Measurements from ENCODE around the gene DCAF6.

The DCAF6 gene

DNA sequence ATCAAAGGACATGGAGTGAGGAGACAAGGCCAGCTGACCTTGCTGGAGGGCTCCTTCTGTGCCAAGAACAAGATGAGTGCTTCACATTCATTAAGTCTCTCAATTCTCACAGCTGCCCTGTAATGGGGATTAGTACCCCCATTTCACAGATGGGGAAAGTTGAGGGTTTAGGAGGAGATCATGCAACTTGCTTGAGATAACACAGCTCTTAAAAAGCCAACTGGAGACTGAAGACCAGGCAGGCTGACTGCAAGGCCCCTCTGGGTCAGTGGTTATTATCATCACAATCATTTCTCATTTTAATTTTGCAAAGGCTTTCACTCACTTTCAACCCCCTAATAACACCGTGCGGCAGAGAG lies 153.5 kb downstream of the DCAF6 start:
- TF ChIP-seq, protein P1, sequence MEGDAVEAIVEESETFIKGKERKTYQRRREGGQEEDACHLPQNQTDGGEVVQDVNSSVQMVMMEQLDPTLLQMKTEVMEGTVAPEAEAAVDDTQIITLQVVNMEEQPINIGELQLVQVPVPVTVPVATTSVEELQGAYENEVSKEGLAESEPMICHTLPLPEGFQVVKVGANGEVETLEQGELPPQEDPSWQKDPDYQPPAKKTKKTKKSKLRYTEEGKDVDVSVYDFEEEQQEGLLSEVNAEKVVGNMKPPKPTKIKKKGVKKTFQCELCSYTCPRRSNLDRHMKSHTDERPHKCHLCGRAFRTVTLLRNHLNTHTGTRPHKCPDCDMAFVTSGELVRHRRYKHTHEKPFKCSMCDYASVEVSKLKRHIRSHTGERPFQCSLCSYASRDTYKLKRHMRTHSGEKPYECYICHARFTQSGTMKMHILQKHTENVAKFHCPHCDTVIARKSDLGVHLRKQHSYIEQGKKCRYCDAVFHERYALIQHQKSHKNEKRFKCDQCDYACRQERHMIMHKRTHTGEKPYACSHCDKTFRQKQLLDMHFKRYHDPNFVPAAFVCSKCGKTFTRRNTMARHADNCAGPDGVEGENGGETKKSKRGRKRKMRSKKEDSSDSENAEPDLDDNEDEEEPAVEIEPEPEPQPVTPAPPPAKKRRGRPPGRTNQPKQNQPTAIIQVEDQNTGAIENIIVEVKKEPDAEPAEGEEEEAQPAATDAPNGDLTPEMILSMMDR (IDR thresholded peaks at IDR 0.05): no peak
- peaks cover under 1 to 2% of the 10 kb centered on the region in 2 experiments for H3K4me1 ChIP-seq (ENCODE audit: control insufficient read depth in 1 of 2, insufficient read depth in 1 of 2, low read depth in 1 of 2, low read length in 1 of 2)
- no peaks in the 10 kb centered on the region for H3K9me3 ChIP-seq
- no peaks in the 10 kb centered on the region for H3K36me3 ChIP-seq
- no peak overlapping the region for H3K27ac ChIP-seq
- H3K4me3 ChIP-seq (ENCODE audit: low read depth in 1 of 2, low read length in 1 of 2): no peak overlapping the region
- no peaks in the 10 kb centered on the region for H3K27me3 ChIP-seq

DNA sequence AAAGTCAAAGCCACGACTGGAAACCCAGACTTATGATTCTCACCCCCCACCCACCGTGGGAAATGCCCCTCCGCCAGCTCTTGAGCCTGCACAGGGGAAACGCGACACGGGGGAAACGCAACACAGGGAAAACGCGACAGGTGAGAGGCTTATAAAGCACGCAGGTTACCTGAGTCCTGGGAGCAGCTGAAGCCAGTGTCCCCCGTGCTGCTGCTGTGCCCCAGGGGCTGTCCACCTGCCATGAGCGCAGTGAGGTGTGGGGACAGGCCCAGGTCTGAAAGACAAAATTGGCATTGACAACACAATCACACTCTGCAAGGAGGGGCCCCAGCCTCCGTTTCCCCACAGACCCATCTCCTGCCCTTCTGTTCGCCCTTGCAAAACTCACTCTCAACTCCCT lies 153.9 kb downstream of the DCAF6 start:
- H3K27me3 ChIP-seq: no peaks in the 10 kb centered on the region
- H3K4me3 ChIP-seq (ENCODE audit: low read depth in 1 of 2, low read length in 1 of 2): no peak overlapping the region
- H3K4me1 ChIP-seq (ENCODE audit: control insufficient read depth in 1 of 2, insufficient read depth in 1 of 2, low read depth in 1 of 2, low read length in 1 of 2): no peaks in the 10 kb centered on the region
- no peak overlapping the region for H3K27ac ChIP-seq
- H3K9me3 ChIP-seq: no peaks in the 10 kb centered on the region
- TF ChIP-seq, protein P1 (IDR thresholded peaks at IDR 0.05): no peak
- no peaks in the 10 kb centered on the region for H3K36me3 ChIP-seq

DNA sequence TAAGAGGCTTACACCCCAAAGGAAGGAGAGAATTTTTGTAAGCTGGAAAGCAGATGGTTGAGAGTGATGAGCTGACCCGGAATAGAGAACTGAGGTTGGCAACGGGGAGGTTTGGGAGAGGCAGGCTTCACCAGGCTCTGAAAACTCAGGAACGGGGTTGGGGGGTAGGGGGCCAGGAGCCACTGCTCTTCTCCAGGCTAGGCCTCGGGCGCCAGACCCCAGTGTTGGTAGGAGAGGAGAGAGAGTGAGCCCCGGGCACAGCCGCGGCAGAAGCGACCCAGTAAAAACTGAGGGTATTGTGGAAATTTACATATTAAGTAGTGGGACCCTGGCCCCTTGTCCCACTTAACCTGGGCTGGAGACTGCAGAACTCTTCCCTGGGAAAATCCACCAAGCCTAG lies 154.6 kb downstream of the DCAF6 start:
- Histone ChIP-seq H3K9me3 (no peaks in the 10 kb centered on the region), H3K4me3 (ENCODE audit: low read depth in 1 of 2, low read length in 1 of 2) (no peak overlapping the region), H3K27ac (no peak overlapping the region), H3K27me3 (no peaks in the 10 kb centered on the region), H3K36me3 (no peaks in the 10 kb centered on the region), H3K4me1 (ENCODE audit: control insufficient read depth in 1 of 2, insufficient read depth in 1 of 2, low read depth in 1 of 2, low read length in 1 of 2) (no peaks in the 10 kb centered on the region)
- TF ChIP-seq, protein P1 (IDR thresholded peaks at IDR 0.05): no peak

DNA sequence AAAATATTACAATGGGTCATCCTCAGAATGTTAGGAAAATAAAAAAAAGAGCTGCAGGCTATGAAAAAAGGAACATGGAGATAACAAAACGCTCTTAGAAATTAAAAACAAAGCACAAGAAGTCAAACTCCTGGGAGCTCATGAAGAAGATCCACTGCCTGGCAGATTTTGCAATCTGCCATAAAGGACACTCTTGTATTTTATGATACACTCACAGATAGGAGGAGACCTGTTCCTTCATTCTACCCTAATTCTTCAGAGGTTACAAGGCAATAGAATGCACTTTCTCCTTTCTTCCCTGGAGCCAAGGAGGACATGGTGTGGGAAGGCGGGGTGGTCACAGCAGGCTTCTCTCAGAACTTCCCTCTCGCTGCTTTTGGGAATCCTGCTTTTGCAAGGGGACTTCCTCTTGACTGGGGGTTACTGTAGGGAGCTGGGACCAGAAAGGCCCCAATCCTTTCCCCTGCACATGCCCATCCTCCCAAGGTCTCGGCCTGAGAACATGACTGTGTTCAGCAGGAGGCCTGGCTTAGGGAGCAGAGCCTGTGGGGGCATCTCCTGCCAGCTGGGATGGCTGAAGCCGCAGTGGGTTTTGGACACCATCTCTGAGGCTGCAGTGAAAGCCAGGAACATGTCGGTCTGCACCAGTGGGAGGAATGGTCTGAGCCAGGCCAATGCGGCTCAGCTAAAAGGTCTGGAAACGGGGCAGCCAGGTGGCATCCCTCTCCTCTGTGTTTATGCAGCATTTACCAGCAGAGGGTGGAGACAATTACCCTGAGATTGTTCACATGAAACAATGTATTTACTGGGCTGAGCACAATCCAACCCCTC lies 155.5 kb downstream of the DCAF6 start:
- Histone ChIP-seq H3K9me3 (no peaks in the 10 kb centered on the region), H3K27ac (no peak overlapping the region), H3K36me3 (no peaks in the 10 kb centered on the region), H3K4me1 (ENCODE audit: control insufficient read depth in 1 of 2, insufficient read depth in 1 of 2, low read depth in 1 of 2, low read length in 1 of 2) (no peaks in the 10 kb centered on the region), H3K4me3 (ENCODE audit: low read depth in 1 of 2, low read length in 1 of 2) (no peak overlapping the region), H3K27me3 (no peaks in the 10 kb centered on the region)
- TF ChIP-seq, protein P1 (IDR thresholded peaks at IDR 0.05): no peak

DNA sequence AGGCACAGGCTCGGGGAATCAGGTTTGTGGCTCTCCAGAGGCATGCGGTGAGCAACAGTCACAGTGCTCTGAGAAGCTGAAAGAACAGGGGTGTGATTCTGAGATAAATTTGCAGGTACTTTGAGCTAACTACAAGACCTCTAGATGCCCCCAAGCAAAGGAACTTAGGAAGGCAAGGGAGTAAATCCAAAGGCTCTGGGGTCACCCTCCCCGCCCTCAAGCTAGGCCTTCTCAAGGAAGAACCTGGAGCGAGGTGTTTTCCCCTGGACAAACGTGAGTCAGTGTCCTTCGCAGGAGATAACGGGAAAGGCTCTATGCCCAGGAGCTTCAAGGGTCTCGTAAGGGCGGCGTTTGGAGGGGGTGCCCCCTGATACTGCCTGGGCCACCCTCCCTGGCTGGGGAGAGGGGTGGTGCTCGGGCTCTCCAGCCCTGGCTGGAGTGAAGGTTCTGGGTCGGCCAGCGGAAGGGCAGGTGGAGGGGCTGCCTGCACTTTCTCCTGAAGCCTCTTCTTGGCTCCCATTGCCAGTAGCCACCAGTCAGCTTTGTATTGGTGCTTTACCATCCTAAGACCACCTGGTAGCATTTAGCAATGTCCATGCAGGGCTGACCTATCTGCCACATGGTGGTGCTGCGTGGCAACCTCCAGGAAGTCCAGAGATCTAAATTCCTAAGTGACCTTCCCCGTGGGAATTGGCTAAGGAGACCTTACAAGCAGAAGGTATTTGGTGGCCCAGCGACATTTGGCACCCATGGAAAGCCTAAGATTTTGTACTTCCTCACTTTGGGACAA lies 156.3 kb downstream of the DCAF6 start:
- Histone ChIP-seq H3K36me3 (no peaks in the 10 kb centered on the region), H3K27ac (no peak overlapping the region), H3K4me3 (ENCODE audit: low read depth in 1 of 2, low read length in 1 of 2) (no peak overlapping the region), H3K9me3 (no peaks in the 10 kb centered on the region), H3K27me3 (no peaks in the 10 kb centered on the region), H3K4me1 (ENCODE audit: control insufficient read depth in 1 of 2, insufficient read depth in 1 of 2, low read depth in 1 of 2, low read length in 1 of 2) (no peaks in the 10 kb centered on the region)
- TF ChIP-seq, protein P1 (IDR thresholded peaks at IDR 0.05): no peak

Data from neutrophil (primary cell).